DOHH2 (cell line): ENCODE results near the gene ZSCAN1.

Experiments used
- EZH2phosphoT487 ChIP-seq: fragments of 200-600 bp; sonication (generic); IDR thresholded peaks from 2 replicates; pipeline ENCODE4 v1.6.1; 2017; ENCODE audit warnings: borderline replicate concordance, mild to moderate bottlenecking, antibody characterized with exemption, low read length, moderate library complexity, mixed read lengths
- TF ChIP-seq, protein P1 (sequence below): fragments of 200-600 bp; sonication (generic); IDR thresholded peaks from one replicate; pipeline ENCODE4 v1.5.1; 2014; ENCODE audit warnings: antibody characterized with exemption, mild to moderate bottlenecking, low read depth, low read length; ENCODE audit not compliant: poor library complexity, severe bottlenecking

DNA sequence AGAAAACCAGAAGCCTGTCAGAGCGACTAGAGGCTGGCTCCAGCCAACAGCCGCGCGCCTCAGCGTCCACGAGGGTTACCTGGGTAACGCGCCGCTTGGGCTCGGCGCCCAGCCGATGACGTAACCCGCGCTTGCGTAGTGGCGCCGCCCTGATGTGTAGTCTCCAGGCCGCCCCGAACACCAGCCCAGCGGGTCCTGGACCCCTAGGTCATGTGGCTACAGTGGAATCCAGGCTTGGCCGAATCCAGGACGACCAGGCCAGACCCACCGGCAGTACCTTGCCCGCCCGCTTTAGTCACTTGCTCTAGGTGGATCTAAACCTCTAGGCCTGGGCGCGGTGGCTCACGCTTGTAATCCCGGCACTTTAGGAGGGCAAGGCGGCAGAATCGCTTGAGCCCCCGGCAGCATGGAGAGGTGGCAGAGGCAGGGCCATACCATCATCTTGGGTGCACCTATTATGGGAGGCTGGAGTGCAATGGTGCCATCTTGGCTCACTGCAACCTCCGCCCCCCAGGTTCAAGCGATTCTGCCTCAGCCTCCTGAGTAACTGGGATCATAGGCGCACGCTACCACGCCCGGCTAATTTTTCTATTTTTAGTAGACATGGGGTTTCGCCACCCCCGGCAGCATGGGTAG lies 24.0 kb upstream of the ZSCAN1 start:
- TF ChIP-seq, protein P1, sequence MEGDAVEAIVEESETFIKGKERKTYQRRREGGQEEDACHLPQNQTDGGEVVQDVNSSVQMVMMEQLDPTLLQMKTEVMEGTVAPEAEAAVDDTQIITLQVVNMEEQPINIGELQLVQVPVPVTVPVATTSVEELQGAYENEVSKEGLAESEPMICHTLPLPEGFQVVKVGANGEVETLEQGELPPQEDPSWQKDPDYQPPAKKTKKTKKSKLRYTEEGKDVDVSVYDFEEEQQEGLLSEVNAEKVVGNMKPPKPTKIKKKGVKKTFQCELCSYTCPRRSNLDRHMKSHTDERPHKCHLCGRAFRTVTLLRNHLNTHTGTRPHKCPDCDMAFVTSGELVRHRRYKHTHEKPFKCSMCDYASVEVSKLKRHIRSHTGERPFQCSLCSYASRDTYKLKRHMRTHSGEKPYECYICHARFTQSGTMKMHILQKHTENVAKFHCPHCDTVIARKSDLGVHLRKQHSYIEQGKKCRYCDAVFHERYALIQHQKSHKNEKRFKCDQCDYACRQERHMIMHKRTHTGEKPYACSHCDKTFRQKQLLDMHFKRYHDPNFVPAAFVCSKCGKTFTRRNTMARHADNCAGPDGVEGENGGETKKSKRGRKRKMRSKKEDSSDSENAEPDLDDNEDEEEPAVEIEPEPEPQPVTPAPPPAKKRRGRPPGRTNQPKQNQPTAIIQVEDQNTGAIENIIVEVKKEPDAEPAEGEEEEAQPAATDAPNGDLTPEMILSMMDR, result no peak
- TF ChIP-seq EZH2phosphoT487, result no peak
